HG02588 (cell line): ENCODE results near the gene CPNE9.

Experiments
- ATAC-seq: cut with Tn5 transposase; IDR thresholded peaks from one replicate; pipeline ENCODE4 v1.9.1; 2021; ENCODE audit warnings: mild to moderate bottlenecking, moderate library complexity; ENCODE audit not compliant: unreplicated experiment

The CPNE9 gene

DNA sequence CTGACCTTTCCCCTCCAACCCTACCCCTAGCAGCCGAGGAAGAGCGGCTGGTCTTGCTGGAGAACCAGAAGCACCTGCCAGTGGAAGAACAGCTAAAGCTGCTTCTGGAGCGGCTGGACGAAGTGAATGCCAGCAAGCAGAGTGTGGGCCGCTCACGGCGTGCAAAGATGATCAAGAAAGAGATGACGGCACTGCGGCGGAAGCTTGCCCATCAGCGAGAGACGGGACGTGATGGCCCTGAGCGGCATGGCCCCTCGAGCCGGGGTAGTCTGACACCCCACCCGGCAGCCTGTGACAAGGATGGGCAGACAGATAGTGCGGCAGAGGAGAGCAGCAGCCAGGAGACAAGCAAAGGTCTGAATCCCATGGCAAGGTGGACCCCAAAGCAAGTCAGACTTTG, 39.9 kb downstream of the CPNE9 start:
- no peak for ATAC-seq

DNA sequence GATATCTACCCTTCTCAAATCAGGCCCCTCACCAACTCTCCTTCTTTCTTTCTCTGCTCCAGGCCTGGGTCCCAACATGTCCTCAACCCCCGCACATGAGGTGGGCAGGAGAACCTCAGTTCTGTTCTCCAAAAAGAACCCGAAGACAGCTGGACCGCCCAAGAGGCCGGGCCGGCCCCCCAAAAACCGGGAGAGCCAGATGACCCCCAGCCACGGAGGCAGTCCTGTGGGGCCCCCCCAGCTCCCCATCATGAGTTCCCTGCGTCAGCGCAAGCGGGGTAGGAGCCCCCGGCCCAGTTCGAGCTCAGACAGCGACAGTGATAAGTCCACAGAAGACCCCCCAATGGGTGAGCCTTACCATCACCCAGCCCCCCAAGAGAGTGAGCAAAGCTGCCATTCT, 40.5 kb downstream of the CPNE9 start:
- no peak for ATAC-seq

DNA sequence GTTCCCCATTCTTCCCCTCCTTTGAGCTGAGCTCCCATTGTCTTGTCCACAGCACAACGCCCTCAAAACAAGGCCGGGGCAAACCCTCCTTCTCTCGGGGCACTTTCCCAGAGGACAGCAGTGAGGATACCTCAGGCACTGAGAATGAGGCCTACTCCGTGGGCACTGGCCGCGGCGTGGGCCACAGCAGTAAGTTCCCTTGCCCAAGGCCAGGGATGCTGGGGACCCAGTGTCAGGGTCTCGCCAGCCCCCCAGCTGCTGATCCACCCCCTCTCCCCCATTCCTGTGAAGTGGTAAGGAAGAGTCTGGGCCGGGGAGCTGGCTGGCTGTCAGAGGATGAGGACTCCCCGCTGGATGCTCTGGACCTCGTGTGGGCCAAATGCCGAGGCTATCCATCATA, 41.9 kb downstream of the CPNE9 start:
- ATAC-seq, result no peak

DNA sequence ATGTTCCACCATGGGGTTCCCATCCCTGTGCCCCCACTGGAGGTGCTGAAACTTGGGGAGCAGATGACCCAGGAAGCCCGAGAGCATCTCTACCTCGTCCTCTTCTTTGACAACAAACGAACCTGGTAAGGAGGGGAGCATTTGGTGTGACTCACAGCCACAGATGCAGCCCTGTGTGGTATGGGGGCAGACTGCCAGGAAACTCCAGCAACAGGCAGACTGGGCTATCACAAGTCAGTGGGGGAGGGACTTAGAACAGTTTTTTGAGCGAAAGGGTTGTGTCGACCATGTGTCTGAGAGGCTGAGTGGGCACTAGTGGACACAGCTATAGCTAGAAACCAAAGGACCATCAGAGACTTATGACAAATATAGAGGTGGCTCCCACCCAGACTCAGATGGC, 42.7 kb downstream of the CPNE9 start:
- ATAC-seq, result no peak

DNA sequence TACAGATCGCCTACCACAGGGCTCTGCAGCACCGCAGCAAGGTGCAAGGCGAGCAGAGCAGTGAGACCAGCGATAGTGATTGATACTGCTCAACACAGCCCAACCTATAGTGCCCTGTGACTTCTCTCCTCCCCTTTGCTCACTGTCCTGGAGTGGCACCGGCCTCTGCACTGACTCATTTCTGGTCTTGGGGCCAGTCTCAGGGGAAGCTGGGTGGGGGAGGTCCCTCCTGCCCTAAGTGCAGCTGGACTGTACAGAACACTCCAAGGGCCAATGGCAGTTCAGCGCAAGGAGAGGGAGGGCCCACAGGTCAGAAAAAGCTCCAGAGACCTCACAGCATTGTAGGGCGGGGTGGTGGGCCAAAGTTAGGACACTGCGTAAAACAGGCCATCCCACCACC, 43.6 kb downstream of the CPNE9 start:
- no peak for ATAC-seq

DNA sequence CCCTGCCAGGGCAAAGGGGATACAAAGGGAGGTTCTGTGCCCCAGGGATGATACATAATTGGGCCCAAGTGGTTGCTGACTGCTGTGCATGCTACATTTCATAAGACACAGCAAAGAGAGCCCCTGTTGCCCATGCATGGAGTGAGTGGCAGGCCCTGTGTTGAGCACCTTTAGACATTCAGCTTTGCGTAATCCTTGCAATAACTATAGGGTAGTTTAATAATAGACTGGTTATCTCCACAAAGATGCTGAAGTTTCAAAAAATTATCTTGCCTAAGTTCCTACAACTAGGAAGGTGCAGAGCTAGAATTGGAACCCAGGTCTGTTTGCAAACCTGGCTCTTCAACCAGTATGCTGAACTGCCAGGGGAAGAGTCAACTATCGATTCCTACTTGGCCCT, 44.4 kb downstream of the CPNE9 start:
- ATAC-seq, result no peak

DNA sequence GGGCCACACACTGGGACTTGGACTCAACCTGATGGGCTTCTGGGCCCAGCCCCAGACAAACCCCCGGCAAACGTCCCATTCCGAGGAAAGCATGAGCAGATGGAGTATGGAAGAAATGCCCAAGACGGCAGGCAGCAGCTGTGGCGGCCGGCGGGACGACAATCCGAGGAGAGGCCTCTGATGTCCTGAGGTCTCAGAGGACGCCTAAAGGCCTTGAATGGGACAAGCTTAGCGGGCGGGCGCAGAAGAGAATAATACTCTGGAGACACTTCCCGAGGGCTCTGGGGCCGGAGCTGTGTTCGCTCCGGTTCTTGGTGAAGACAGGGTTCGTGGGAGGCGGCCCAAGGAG, 45.6 kb downstream of the CPNE9 start:
- ATAC-seq, result no peak

DNA sequence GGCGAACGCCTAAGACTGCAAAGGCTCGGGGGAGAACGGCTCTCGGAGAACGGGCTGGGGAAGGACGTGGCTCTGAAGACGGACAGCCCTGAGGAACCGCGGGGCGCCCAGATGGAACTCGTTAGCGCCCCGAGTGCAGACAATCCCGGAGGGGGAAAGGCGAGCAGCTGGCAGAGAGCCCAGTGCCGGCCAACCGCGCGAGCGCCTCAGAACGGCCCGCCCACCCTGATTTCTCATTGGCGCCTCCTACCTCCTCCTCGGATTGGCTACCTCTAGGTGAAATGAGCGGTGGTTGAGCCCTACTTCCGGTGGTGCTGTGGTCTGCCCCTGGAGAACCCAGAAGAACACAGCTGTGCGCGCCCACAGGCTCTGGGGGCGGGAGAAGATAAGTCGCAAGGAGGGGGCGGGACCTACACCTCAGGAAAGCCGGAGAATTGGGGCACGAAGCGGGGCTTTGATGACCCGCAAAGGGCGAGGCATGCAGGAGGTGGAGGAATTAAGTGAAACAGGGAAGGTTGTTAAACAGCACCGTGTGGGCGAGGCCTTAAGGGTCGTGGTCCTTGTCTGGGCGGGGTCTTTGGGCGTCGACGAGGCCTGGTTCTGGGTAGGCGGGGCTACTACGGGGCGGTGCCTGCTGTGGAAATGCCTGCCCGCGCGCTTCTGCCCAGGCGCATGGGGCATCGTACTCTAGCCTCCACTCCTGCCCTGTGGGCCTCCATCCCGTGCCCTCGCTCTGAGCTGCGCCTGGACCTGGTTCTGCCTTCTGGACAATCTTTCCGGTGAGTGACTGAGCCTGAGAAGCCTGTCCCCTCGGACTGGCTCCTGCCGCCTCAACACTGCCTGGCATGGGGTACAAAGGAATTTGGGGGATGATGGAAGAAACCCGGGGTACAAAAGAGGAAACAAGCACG, 46.3 kb downstream of the CPNE9 start, which contains the start of gene OGG1:
OGG1 (plus strand) TSS at position 308 of the 911 bp plus-strand sequence; CDS start at position 643, 335 bp downstream.
- peak; percentile 89 for ATAC-seq

DNA sequence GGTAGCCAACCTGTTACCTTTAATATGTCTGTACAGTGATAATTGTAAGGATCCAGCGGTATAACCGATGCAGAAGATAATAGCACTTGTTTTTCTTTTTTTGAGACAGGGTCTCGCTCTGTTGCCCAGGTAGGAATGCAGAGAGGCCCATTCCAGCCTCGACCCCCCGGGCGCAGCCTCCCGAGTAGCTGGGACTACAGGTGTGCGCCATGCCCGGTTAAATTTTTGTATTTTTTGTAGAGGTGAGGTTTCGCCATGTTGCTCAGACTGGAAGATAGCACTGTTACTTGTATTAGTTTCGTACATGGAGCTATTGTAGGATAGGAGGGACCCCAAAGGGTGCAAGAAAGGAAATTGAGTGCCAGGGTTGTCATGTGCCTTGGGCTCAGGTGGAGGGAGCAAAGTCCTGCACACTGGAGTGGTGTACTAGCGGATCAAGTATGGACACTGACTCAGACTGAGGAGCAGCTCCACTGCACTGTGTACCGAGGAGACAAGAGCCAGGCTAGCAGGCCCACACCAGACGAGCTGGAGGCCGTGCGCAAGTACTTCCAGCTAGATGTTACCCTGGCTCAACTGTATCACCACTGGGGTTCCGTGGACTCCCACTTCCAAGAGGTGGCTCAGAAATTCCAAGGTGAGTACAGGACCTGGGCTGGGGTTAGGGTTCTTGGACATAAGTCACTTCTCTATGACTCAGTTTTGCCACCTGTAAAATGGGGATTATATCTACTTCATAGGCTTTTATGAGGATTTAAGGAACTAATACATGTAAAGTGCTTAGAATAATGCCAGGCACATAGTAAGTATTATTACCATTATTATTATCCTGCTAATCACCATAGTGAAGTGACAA, 47.2 kb downstream of the CPNE9 start:
- ATAC-seq, result no peak

DNA sequence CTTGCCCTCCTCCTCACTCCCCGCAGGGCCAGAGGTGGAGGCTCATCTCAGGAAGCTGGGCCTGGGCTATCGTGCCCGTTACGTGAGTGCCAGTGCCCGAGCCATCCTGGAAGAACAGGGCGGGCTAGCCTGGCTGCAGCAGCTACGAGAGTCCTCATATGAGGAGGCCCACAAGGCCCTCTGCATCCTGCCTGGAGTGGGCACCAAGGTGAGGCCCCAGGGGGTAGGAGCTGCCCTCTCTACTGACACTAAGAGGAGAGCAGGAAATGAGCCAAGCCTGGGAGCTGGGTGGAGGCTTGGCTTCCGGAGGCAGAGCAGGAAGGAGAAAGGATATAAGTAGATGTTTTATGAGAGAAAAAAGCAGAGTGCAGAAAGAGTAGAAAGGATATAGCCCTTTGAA, 51.0 kb downstream of the CPNE9 start:
- ATAC-seq, result no peak

DNA sequence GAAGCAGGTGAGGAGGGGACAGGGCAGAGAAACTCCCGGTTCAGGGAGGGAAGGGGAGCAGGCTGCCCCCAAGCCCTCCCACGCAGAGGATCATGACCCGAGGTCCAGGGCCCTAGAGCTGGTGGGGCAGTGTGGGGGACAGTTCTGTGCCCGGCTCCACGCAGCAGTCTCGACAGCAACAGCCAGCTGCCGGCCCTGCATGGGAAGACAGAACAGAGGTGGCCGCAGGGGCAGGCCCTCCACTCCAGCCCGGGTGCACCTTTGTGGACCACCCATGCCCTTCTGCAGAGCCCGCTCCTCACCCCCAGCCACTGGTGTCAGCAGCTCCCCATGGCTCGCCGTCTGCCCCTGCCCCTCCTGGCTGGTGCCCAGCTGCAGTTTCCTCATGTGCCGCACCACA, 53.8 kb downstream of the CPNE9 start:
- ATAC-seq, result no peak

DNA sequence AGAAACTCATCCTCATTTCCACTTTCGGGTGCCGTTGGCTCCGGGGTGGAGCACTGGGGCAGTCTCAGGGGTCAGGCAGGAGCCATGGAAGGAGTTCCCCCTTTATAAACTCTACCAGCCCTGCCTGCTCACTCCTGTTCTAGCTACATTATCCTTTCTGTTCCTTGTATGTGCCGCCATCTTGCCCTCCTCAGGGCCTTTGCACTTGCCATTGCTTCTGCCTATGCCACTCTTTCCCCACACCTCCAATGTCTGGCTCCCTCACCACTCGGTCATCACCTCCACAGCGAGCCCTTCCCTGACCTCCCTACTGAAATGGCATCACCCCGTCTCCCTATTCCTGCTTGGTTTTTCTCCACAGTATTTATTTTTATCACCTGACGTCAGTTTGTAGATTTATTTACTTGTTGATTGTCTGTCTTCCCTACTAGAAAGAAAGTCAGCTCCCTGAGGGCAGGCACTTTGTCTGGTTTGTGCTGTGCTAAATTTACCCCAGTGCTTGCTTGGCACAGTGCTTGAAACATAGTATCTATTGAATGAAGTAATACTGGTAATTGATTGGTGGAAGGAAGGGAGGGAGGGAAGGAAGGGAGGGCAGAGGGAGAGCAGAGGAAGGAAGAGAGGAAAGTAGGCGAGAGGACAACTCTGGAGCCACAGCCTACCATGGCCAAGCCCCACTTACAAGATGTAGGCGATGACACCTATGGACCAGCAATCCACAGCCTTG, 57.3 kb downstream of the CPNE9 start:
- ATAC-seq, result no peak

DNA sequence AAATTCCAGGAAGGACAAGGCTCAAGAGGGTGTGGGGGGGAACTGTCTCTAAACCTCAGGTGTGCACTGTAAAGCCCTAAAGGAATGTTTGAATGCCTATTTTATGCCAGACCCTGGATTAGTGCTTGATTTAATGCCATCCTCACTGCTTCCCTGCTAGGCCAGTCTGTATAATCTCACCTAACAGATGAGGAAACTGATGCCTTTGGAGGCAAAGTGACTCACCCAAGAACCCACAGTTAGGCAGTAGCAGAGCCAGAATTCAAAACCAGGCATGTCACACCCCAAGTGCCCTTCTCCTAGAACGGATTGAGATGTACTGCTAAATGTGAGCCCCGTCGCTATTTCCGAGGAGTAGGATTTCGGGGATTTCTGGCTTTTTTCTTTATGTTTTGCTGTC, 58.3 kb downstream of the CPNE9 start:
- ATAC-seq, result no peak

DNA sequence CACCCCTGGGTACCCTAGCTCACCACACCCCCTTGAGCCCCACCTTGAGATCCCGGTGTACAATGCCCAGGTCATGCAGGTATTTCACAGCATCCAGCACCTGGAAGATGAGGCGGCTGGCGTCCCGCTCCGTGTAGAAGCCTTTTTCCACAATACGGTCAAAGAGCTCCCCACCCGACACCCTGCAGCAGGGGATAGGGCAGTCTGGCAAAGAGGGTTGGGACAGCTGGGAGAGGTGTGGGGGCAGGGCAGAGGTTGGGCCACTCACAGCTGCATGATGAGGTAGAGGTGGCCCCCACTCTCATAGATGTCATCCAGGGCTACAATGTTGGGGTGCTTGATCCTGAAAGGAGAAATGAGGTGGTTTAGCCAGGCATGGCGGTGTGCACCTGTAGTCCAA, 59.2 kb downstream of the CPNE9 start:
- no peak for ATAC-seq

DNA sequence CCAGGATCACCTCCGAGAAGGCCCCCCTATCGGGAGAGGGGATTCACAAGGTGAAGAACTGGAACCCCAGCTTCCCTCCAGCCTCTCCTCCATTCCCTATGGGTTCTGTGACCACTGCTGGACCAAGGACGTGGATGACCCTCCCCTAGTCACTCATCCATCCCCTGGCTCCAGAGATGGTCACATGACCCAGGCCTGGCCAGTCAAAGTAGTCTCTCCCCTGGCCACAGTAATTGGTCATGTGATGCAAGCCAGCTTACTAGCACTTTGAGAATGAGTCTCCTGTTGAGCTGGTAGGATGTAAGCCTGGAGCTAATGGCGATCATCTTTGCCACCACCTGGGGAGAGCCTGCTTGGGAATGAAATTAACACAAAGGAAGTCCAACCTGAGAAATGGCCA, 62.2 kb downstream of the CPNE9 start:
- no peak for ATAC-seq

DNA sequence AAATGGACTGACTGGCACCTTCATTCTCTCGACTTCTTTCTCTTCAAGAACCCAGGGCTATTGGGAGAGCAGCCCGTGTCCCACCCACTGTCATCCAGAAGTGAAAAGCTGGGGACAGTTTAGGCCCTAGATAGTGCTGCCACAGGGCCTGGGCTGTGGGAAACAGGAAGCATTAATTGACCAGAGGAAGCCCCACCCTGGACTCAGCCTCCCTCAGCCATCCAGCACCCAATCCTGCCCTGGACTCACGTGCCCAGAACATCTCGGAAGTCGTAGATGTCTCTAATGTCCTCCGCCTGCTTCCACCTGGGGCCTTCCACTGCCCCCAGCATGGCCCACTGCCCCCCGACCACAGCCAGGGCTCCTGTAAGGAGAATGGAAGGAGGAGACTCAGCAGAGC, 63.8 kb downstream of the CPNE9 start:
- no peak for ATAC-seq

DNA sequence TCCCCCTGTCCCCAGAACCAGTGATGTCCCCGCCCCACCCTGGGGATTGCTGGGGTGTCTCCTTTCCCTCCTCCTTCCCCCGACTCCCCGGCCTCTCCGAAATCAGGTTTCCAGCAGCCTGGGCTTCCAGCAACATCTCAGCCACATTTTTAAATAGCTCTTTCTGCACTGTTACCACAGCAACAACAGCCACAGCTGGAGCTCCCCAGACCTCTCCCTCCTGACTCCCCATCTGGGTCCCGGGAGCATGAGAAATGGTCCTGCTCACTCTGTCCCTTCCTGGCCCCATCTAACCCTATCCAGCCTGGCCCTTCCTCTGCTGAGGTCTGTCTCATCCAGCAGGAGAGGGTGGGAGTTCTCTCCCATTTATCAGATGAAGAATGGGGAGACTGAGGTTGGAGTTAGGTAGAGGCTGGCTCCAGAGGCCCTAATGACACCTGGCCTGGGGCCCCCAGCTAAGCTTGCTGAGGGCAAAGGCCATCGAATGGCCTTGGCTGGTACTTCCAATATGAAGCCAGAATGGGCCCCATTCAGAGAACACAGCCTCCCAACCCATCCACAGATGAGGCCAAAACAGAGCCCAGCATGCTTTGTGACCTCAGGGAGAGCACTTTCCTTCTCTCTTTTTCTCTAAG, 64.6 kb downstream of the CPNE9 start:
- ATAC-seq, result no peak

DNA sequence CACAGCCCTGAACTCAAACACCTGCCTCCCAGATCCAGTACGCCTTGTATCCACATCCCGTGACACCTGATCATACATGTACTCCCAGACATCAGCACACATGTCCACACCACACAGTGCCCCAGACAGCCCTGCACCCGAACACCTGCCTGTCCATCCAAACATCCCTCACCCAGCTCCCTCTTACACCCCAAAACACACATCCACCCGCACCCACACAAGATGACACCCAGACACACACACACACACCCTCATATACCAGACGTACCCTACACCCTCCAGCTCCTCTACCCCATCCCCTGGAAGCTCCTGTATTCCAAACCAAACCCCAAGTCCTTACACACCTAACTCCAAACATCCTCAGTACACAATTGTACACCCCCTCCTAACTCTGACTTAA, 65.4 kb downstream of the CPNE9 start:
- ATAC-seq, result no peak

DNA sequence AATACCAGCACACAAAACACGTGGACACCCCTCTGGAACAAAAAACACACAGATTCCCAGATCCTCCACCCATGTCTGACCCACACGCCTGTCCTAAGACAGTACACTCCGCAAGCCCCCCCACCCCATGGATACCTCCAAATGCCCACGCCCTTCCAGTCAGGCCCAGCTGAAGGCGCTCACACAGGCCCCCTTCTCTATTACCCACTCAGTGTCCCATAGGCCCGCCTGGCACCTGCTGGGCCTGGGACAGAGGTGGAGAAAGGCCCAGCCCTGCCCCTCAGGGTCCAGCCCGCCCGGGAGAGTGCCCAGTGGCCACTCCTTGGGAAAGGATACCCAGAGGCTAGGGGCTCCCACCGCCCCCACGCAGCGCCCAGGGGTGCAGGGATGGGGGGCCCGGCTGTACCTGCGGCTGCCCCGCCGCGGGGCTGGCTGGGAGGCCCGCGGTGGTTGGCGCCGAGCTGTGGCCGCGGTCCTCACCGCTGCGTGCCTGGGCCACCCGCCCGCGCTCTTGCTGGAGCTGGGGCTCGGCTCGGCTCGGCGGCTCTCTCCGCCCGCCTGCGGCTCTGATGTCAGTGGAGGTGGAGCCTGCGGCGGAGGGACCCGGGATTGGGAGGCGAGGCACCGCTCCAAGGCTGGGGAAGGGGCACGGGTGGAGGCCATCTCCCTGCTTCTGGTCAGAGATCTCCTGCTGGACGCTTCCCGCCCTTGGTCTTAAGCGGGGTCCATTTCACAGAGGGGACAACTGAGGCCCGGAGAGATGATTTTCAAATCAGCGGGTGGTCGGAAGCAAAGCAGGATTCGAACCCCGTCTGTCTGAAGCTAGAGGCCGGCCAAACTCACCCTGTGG, 66.0 kb downstream of the CPNE9 start, which contains the start of gene CAMK1:
CAMK1 (minus strand) TSS at position 522 of the 850 bp plus-strand sequence. CDS start 2,198 bp downstream, outside the sequence.
- peak; percentile 82 for ATAC-seq

DNA sequence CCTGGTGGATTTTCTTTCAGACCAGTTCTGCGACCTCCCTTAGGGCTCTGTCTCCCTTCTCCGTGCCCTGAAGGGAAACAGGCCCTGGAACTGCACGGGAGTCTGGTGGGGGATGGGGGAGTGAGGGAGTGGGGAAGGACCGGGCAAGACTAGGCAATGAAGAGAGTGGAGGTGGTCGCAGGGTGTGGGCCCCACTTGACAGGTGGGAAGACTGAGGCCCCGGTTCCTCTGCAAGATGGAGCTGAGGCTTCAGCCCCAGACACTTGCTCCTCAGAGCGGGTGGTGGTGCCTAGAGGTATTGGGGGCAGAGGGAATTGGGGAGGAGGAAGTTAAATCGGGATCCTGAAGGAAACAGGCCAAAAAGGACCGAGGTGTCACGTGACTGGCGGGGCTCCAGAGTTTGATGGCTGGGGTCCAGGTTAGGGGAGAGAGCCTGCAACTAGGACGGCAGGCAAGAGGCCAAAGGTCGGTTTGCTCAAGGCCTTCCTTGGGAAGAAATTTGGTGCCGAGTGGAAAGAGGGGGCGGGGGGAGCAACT, 66.7 kb downstream of the CPNE9 start:
- ATAC-seq, result no peak
